GM19023 (cell line): ENCODE data around the gene CCL4L2.
"Not testable (repeated sequence)": the region's sequence is repeated elsewhere in the genome, so short reads cannot be mapped to it uniquely, and the experiment has no call there.

ENCODE experiments used
- ATAC-seq: cut with Tn5 transposase; IDR thresholded peaks from one replicate; pipeline ENCODE4 v1.9.1; 2021; ENCODE audit warnings: mild to moderate bottlenecking, moderate library complexity; ENCODE audit not compliant: unreplicated experiment

The CCL4L2 gene

DNA sequence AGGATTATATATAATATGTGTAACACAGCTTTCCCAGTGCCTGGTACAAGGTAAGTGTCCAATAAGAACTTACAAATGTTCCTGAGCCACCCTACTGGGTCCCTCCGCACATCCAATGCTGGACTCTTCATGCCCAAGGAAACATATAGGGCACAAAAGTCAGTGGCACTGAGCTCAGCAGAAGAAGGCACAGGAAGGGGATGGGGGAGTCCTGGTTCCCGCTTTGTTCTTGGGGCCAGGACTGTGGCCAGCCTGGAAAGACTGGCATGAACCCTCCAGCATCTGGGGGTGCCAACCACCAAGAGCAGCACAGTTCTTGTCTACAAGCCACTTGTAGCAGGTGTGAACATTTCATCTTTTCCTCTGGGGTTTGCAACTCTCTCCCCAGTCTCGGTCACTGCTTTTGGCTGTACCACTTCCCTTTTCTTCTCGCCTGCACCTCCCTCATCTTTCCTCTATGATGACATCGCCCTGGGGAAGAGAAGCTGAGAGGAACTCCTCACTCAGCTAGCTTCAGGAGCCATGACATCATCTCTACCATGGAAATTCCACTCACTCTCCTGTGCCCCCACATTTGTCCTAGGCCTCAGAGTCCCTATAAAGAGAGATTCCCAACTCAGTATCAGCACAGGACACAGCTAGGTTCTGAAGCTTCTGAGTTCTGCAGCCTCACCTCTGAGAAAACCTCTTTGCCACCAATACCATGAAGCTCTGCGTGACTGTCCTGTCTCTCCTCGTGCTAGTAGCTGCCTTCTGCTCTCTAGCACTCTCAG is at the start of gene CCL4L2:
Gene CCL4L2 (plus strand): TSS at position 625 of the 773 bp plus-strand sequence.
- ATAC-seq, result peak; percentile 66

DNA sequence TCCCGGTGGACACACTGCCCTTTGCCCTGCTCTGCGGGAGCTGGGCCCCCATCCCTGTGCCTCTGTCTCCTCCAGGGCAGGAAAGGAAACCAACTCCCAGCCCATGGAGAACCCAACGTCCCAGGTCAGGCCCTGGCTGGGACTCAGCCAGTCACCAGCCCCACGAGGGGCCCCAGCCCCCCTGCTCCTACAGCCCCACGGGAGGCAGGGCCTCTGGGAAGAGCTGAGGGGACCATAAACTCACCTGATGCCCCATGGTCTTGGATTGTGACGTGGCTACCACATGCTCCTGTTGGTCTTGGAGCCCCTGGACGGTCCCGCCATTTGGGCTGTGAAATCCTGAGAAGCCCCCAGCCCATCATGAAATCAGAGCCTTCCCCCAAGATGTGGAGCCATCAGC is 42.0 kb upstream of the CCL4L2 start:
- ATAC-seq, result not testable (repeated sequence)

DNA sequence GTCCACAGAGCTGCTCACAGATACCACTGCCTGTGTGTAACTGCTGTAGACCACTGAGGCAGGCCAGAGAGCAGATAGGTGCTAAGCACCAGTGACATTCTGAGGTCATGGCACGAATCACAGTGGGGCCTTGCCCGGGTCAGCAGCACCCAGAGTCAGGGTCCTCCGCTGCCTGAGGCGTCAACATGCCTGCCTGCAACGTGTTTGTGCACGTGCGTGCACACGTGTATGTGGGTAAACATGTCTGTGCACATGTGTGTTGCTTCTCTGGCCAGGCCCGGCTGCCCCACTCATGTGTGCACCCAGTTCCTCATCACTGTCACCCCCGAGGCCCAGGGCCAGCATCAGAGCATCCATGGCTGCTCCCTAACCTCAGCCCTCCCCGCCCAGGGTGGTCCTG is 34.3 kb upstream of the CCL4L2 start, which contains the start of gene TBC1D3B:
Gene TBC1D3B (minus strand): TSS at position 101 of the 400 bp plus-strand sequence. CDS start 1,586 bp downstream, outside the sequence.
- not testable (repeated sequence) for ATAC-seq

DNA sequence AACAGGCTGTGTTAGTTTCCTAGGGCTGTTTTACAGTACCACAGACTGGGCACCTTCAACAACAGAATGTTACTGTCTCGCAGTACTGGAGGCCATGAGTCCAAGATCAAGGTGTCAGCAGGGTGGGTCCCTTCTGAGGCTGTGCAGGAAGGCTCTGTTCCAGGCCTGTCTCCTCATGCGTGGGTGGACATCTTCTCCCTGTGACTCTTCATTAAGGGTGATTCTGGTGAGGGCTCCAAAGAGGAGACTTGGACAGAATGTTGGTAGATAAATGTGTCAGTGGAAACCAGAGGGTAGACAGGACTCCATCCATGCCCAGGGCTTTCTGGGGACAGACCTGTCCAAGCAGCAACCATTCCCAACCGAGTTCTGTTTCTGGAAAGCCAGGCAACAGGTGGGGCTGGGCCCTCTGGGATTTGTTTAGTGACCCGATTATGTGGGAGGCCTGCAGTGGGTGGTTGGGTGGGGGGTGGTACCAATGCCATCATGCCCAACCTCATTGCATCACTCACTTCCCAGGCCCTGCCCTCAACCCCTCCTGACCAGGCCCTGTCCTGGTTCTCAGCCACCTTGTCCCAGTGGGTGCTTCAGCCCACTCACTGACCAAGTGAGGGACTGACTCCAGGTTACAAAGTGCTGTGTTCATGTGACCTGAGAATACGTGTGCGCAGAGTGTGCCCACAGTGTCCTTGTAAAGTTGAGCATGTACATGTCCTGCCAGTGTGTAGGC is 29.3 kb upstream of the CCL4L2 start:
- ATAC-seq, result not testable (repeated sequence)

DNA sequence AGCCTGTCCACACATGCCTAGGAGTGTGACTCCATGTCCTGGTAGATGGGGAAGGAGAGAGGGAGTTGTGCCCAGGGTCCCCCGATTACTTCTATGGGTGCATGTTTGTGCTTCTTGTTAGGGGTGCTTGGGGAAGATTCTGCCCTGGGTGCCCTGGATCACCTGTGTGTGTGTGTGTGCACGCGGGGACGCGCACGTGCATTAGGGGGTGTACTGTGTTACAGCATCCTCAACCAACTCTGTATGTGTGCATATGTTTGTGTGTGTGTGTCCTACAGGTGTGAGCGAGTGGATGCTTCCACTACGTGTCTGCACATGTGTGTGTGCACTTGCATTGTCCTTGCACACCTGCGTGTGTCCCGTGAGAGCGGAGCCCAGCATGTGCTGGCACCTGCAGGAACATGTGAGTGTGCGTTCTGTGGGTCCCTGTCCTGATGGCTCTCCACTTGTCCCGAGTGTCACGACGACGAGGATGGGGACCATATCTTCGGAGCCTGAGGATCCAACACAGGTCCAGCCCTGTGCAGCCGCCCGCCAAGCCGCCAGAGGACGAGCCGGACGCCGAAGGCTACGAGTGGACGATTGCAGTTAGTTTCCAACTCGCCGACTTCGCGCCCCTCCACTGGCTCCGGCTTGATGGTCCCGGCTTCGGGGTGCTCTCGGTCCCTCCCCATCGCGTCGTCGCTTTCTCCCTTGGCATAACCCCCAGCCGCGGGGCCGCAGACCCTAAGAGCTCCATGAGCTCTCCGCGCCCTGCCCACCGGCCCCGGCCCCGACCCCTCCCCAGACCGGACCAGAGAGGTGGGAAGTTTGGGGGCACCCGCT is 28.5 kb upstream of the CCL4L2 start:
- peak; percentile 19 for ATAC-seq

DNA sequence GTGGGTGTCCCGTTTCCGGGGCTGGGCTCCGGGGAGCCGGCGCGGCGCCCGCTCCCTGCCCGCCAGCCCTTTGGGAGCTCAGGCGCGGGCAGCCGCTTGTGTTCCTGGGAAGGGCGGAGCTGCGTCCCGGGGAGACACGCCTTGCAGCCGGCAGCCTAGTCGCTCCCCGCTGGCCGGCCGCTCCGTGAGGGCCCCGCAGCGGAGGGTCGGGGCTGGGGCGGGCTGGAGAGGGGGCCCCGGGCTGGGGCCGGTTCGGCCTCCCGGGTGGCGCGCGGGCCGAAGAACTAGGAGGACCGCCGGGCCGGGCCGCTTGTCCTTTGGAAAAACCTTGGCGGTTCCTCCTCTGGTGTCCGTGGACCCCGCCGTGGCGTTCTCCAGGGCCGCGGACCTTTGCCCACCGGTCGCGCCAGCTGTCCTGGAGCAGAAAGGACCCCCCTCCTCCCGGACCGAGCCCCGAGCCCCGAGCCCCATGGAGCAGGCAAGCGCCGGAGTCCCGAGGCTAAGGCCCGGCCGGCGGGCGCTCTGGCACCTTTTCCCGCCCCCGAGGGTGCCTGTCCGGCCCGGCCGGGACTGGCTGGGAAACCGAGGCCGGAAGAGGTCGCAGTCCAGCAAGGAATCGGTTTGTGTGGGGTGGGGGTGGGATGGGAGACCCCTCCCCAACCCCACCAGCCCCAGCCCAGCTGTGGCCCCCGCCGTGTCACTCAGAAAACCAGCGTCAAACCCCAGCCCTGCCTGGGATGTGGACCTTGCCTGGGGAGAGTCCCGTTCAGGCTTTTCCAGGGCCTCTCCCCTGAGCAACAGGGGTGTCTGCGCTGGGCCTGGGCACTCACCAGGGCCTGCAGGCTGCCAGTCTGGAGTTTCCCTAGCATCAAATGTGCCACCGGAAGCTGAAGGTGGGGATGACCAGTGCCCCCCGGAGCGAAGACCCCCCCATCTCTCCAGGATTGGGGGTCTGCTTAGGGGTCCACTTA is 27.6 kb upstream of the CCL4L2 start:
- peak; percentile 49 for ATAC-seq

DNA sequence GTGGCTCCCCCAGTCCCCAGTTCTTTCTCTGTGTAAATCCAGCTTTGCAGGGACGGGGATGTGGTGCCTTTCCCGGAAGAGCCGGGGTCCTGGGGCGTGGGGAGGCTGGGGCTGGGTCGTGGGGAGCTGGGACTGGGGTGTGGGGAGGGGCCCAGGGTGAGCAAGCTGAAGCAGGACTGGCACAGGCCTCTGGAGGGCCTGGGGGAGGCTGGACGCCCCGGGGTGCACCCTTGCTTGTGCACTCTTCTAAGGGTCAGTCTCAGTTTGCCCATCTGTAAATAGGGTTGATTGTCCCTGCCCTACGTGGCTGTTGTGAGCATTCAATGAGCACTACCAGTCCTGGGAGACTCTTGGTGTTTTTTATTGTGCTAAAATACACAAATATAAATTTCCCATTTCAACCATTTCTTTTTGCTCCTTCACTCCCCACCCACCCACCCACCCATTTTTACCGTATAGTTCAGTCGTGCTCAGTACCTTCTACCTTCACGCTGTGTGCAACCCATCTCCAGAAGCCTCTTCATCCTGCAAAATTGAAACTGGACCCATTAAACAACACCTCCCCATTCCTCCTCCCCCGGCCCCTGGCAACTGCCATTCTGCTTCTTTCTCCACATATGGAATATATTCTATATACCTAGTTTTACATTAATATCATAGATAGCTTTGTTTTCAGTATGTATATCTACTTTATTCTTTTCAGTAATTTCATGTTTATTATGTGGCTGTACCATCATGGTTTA is 26.7 kb upstream of the CCL4L2 start:
- ATAC-seq, result no peak

DNA sequence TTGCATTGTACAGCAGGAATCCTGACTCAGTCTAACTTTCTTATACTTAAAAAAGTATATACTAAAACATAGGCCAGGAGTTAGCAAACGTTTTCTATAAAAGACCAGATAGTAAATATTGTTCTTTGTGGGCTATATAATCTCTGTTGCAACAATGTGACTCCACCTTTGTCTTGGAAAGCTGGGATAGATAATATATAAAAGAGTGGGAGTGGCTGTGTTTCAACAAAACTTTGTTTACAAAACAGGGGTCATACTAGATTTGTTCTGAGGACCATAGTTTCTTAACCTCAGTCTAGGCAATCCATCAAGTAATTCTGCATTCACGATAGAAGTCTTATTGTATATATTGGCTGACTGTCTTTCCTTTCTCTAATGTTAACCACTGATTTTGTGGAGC is 25.4 kb upstream of the CCL4L2 start:
- no peak for ATAC-seq

DNA sequence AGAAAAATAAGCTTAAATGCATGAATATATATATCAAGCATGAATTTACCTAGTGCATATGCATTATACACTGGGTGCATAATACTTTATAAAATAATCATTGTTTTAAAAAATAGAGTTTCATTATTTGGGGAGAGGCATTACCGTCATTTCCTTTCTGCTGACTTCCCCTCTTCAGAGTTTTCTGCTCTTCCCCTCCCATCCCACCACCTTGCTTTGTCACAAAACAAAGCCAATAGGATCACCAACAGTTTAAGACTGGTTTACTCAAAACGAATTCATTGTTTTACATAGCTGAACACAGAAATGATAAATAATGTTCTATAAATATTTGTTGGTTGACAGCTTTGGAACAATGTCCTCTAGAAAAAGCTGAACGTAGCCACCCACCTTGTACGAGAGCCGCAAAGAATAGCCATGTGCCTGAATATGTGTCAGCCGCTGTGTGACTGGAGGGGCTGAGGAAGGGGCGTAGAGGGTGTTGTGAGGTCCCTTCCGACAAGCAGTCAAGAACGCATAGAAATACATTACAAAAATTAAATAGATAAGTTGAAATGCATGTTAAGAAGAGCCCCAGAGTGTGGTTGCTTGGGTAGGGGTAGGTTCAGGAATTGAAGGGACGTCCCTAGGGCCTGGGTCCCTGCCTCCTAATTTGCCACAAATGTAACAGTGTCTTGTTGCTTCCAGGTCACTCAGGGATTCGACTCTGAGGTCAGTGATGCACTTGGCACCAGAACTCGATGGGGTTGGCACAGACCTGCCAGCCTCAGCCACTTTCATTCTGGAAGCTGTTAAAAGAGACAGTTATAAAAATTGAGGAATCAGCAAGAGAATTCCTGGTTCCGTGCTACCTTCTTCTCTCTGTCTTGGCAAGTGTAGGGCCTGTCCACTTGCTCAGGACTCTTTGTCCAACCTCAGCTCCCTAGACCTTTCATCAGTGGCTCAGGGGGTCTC is 23.8 kb upstream of the CCL4L2 start:
- ATAC-seq, result not testable (repeated sequence)

DNA sequence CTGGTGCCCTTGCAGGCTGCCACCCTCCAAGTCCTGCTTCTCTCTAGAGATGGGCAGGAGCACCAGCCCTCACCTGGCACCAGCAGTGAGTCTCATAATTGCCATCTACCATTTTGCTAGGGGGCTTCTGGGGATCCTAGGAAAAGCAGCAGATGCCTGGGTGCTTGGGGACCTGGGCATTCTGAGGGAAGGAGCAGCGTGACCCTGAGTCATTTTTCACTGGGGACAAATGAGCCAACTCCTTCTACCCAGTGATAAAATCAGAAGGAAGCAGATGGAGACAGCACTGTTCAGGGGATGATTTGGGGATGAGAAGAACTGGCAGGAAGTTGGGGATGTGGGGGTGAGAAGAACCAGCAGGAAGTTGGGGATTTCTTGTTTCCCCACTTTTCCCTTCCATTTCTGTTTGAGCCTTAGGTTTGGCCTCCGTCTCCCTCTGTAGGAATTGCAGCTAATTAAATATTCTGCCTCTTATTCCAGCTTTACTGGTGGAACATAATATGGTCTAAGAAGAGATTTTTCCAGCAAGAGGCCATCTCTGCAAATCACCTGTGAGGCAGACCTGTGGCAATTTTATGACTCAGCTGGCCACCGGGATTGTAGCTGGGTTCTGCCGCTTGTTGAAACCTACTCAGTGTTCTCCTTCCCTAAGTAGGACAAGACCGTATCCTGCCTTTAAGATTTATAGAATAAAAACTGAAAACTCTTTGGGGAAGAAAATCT is 22.8 kb upstream of the CCL4L2 start:
- ATAC-seq, result not testable (repeated sequence)

DNA sequence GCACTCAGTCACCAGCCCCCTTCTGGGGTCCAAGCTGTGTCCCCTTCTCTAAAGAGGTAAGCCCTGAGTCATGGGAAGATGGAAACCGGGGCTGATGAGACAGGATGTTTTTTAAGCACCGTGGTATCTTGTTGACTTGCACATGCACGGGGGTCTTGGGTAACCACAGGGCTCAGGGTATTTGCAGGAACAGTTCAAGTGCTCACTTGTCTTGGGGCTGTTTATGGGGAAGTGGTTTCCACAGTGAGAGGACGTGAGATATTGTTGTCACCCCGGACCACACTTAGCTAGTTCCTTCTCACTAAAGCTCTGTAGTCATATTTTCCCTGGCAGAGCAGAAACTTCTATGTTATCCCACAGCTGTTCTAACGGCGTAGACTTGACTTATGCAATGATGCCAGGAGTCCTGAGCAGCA is 22.0 kb upstream of the CCL4L2 start:
- ATAC-seq, result peak; percentile 61

DNA sequence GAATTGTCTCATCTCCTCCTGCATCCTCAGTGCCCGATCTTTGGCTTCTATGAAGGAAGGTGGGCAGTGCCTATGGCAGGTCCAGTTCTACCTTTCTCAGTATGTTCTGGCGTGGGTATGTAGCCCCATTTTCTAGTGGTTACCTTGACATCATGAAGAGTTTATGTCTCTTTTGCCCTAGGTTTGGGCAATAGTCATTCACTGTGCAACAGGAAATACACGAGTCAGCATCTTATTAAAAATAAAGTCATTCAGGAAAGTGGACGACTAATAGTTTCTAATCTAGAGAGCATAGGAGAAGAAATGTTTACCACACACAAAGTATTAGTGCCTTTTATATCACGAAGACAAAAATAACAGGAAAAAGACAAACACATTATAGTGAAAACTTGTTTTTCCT is 20.9 kb upstream of the CCL4L2 start:
- not testable (repeated sequence) for ATAC-seq

DNA sequence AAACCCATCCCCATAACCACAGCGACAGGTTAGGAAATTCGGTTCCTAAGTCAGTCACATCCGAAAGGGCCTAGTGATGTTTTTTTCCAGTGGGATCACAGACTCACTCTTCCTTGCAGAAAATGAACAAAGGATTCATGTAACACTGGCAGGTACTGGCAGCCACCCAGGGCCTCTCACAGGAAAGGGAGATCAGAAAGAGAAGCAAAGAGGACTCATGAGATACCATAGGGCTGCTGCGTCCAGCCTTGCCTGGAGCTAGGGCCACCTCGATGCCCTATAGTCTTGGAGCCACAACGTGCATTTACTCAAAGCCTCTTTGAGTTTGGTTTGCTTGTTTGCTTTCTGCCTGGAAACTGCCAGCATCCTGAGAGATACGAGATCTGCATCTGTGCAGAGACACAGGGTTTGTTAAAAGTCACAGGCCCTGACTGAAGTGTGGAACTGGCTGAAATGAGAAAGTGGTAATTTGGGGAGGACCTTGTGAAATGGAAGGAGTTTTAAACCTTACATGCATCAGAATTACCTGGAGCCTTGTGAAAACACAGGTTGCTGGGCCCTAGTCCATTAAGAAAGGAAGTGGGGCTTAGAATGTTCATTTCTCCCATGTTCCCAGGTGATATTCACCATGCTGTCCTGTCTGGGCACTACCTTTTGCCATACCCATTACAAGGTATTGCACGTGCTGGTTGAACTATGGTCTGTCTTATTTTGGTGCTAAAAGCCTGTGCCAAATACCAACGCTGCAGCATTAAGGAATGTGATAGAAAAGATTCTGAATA is 20.1 kb upstream of the CCL4L2 start:
- not testable (repeated sequence) for ATAC-seq

DNA sequence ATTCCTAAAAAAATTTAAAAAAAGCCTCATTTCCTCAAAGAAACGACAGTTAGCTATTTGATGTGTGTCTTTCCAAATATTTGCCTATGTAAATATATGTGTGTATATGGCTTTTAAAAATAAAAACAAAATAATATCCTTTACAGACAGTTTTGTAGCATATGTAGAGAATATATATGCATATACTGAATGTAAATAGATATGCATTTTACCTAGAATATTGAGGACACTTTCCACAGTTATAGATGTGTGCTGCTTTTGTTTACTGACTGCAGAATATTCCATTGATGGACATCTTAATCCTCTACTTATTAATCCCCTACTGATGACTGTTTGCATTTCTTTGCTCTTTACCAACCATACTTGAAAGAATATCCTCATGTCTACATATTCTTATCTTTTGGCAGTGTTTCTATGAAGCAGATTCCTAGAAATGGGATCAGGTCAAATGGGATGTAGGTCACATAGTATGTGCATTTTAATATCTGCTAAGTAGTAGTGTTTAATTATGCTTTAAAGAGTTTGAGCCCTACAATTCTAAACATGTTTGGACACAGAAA is 17.6 kb upstream of the CCL4L2 start:
- no peak for ATAC-seq

DNA sequence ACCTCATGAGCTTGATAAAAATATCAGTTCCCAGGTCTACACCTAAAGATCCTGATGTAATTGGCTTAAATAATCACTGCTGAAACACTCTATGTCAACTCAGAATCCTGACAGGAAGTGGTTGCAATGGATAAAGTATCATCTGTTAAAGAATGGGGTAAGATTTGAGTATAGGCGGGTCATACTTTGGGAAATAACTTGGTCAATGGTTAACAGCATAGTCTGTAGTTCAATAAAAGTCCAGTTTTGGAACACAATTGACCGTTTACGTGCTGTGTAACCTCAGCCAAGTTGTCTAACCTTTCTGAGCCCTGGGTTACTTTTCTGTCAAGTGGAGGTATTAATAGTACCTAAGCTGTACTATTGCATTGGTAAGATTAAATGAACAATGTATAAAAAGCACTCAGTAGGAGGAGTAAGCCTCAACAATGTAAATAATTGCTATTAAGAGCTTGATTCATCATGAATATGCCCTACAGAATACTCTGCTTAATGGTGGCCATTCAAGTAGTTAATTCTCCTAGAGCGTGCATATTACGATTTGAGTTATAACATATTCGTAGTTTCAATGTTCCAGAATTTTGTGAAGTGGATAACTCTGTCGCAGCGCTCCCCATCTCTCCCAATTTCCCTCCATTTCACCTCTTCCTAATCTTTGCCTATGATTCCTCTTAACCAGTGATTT is 16.6 kb upstream of the CCL4L2 start:
- not testable (repeated sequence) for ATAC-seq
